SK-N-SH treated with all-trans-retinoic acid at 6 μM for 48 hours (cell line): ENCODE results near the gene MAML3.
A peak's percentile ranks its signal among the peaks of the same experiment; 100 is the strongest.

Experiments used
- ATAC-seq: fragments of 200-7000 bp; cut with Tn5 transposase; 3 replicates; pipeline ENCODE4 v1.9.1; 2020; ENCODE audit warnings: mild to moderate bottlenecking, moderate library complexity
- ARNTL ChIP-seq: fragments of 450-650 bp; formaldehyde crosslinking; IDR thresholded peaks from 2 replicates; pipeline ENCODE4 v1.5.0; 2020; ENCODE audit warnings: low read depth, mild to moderate bottlenecking, moderate library complexity, borderline replicate concordance
- BACH2 ChIP-seq: fragments of 250-450 bp; sonication (Bioruptor Pico); IDR thresholded peaks from 2 replicates; pipeline ENCODE4 v1.9.0; 2021; ENCODE audit warnings: mild to moderate bottlenecking, borderline replicate concordance
- ISL1 ChIP-seq: fragments of 250-450 bp; sonication (Bioruptor Pico); IDR thresholded peaks from 2 replicates; pipeline ENCODE4 v2.1.2; 2022; ENCODE audit warnings: mild to moderate bottlenecking, moderate library complexity
- RARB ChIP-seq: fragments of 250-450 bp; sonication (Bioruptor Pico); IDR thresholded peaks from 2 replicates; pipeline ENCODE4 v1.8.0; 2021; ENCODE audit warnings: mild to moderate bottlenecking, moderate library complexity
- SNAI2 ChIP-seq: fragments of 250-450 bp; sonication (Bioruptor Pico); IDR thresholded peaks from 2 replicates; pipeline ENCODE4 v1.5.0; 2020; ENCODE audit warnings: mild to moderate bottlenecking, moderate library complexity
- TCF4 ChIP-seq: fragments of 250-450 bp; sonication (Bioruptor Pico); IDR thresholded peaks from 2 replicates; pipeline ENCODE4 v1.8.0; 2021; ENCODE audit warnings: mild to moderate bottlenecking, moderate library complexity, borderline replicate concordance
- TOX ChIP-seq: fragments of 250-450 bp; sonication (Bioruptor Pico); IDR thresholded peaks from 2 replicates; pipeline ENCODE4 v1.8.0; 2021; ENCODE audit warnings: mild to moderate bottlenecking, moderate library complexity, borderline replicate concordance
- ZC3H10 ChIP-seq: fragments of 250-450 bp; sonication (Bioruptor Pico); IDR thresholded peaks from 2 replicates; pipeline ENCODE4 v1.5.1; 2021; ENCODE audit warnings: mild to moderate bottlenecking, moderate library complexity
- ZFP3 ChIP-seq: fragments of 250-450 bp; sonication (Bioruptor Pico); IDR thresholded peaks from 2 replicates; pipeline ENCODE4 v1.5.0; 2020; ENCODE audit warnings: mild to moderate bottlenecking, moderate library complexity
- ZFP30 ChIP-seq: fragments of 450-650 bp; formaldehyde crosslinking; IDR thresholded peaks from 2 replicates; pipeline ENCODE4 v1.5.0; 2022; ENCODE audit warnings: mild to moderate bottlenecking, moderate library complexity
- ZNF565 ChIP-seq: fragments of 450-650 bp; formaldehyde crosslinking; conservative IDR thresholded peaks from 2 replicates; pipeline ENCODE4 v1.5.0; 2020; ENCODE audit warnings: low read depth, mild to moderate bottlenecking, moderate library complexity
- ZNF8 ChIP-seq: fragments of 450-650 bp; formaldehyde crosslinking; IDR thresholded peaks from 2 replicates; pipeline ENCODE4 v1.5.0; 2020; ENCODE audit warnings: mild to moderate bottlenecking, moderate library complexity
- TF ChIP-seq, protein P1 (sequence below): fragments of 250-450 bp; sonication (Bioruptor Pico); IDR thresholded peaks from 2 replicates; pipeline ENCODE4 v1.5.1; 2021; ENCODE audit warnings: mild to moderate bottlenecking, moderate library complexity
- TF ChIP-seq, protein P2 (sequence below): fragments of 250-450 bp; sonication (Bioruptor Pico); IDR thresholded peaks from 2 replicates; pipeline ENCODE4 v1.8.0; 2020; ENCODE audit warnings: mild to moderate bottlenecking, moderate library complexity, borderline replicate concordance
- TF ChIP-seq, protein P3 (sequence below): fragments of 250-450 bp; sonication (Bioruptor Pico); IDR thresholded peaks from 2 replicates; pipeline ENCODE4 v1.5.0; 2020; ENCODE audit warnings: mild to moderate bottlenecking, moderate library complexity
- TF ChIP-seq, protein P4 (sequence below): fragments of 250-450 bp; sonication (Bioruptor Pico); IDR thresholded peaks from 2 replicates; pipeline ENCODE4 v1.8.0; 2021; ENCODE audit warnings: low read depth, mild to moderate bottlenecking, moderate library complexity, borderline replicate concordance

Gene MAML3

DNA sequence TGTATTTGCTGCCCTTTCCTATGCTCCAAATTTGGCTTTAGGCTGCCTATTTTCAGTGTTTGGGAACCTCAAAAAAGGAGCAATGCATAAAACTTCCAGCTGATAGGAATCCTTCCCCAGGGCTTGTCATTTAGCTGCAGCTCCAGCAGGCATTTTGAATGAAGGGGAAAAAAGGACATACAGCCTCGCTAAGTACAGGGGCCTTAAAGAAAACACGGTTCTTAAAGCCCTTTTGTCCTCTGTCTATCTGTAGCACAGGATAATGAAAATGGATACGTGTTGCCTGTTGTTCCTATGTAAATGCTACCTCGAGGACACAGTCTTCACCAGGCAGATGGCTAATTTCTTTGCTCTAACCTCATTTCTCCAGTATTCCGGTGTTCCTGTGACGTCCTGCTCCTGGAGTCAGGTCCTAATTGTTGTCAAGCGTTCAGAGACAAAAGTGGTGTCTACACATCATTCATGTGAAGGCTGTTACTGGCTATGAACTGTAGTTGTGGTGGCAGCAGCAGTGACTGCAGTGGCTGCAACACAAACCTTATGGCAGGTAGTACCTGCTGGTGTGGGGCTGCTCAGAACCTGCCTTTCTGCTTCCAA is 371.0 kb downstream of the MAML3 start (continued):
- TF ChIP-seq, protein P1, sequence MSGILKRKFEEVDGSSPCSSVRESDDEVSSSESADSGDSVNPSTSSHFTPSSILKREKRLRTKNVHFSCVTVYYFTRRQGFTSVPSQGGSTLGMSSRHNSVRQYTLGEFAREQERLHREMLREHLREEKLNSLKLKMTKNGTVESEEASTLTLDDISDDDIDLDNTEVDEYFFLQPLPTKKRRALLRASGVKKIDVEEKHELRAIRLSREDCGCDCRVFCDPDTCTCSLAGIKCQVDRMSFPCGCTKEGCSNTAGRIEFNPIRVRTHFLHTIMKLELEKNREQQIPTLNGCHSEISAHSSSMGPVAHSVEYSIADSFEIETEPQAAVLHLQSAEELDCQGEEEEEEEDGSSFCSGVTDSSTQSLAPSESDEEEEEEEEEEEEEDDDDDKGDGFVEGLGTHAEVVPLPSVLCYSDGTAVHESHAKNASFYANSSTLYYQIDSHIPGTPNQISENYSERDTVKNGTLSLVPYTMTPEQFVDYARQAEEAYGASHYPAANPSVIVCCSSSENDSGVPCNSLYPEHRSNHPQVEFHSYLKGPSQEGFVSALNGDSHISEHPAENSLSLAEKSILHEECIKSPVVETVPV (CRISPR knock-in tag) = no peak
- TF ChIP-seq TOX (CRISPR knock-in tag) (no peak), ZFP3 (no peak), RARB (CRISPR knock-in tag) (no peak)
- TF ChIP-seq, protein P2, sequence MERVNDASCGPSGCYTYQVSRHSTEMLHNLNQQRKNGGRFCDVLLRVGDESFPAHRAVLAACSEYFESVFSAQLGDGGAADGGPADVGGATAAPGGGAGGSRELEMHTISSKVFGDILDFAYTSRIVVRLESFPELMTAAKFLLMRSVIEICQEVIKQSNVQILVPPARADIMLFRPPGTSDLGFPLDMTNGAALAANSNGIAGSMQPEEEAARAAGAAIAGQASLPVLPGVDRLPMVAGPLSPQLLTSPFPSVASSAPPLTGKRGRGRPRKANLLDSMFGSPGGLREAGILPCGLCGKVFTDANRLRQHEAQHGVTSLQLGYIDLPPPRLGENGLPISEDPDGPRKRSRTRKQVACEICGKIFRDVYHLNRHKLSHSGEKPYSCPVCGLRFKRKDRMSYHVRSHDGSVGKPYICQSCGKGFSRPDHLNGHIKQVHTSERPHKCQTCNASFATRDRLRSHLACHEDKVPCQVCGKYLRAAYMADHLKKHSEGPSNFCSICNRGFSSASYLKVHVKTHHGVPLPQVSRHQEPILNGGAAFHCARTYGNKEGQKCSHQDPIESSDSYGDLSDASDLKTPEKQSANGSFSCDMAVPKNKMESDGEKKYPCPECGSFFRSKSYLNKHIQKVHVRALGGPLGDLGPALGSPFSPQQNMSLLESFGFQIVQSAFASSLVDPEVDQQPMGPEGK (CRISPR knock-in tag) = no peak
- TF ChIP-seq, all 23 proteins: peak for 0

DNA sequence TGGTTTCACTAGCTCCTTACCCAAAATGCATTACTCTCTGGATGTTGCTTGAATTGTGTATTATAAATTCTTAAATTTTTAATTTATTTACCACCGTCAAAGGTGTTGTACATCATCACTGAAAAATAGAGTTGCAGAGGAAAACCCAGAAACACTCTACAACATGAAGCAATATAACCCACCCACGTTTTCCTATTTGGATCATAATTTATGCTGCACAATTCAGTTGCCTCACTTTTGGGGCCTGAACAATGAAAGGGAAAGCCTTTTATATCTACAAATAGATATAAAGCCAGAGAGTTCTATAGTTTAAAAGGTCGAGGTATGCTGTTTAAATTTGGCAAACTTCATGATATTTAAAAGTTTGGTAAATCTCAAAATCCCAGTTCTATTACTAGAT is 372.9 kb downstream of the MAML3 start:
- no peak for ATAC-seq
- TF ChIP-seq ISL1 (CRISPR knock-in tag) = no peak

DNA sequence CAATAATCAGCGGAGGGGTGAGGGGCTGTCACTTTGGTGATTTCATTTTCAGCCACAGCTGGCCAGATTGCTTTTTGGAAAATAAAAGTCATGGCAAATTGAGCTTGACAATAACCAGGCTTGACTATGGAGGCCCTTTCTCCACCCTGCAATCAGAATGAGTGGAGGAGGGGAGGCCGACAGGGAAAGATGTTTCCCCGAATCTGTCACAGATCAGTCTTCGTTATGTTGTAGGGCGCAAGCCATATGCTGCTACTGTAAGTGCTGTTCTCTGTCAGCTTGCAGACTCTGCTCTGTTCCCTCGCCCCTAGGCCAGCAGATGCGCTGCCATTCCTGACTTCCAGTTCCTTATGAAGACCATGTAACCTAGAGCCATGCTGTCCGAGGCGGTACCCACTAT is 374.3 kb downstream of the MAML3 start:
- ATAC-seq = peak; percentile 46; the same call in 1 of the 3 replicates
- TF ChIP-seq, protein P3, sequence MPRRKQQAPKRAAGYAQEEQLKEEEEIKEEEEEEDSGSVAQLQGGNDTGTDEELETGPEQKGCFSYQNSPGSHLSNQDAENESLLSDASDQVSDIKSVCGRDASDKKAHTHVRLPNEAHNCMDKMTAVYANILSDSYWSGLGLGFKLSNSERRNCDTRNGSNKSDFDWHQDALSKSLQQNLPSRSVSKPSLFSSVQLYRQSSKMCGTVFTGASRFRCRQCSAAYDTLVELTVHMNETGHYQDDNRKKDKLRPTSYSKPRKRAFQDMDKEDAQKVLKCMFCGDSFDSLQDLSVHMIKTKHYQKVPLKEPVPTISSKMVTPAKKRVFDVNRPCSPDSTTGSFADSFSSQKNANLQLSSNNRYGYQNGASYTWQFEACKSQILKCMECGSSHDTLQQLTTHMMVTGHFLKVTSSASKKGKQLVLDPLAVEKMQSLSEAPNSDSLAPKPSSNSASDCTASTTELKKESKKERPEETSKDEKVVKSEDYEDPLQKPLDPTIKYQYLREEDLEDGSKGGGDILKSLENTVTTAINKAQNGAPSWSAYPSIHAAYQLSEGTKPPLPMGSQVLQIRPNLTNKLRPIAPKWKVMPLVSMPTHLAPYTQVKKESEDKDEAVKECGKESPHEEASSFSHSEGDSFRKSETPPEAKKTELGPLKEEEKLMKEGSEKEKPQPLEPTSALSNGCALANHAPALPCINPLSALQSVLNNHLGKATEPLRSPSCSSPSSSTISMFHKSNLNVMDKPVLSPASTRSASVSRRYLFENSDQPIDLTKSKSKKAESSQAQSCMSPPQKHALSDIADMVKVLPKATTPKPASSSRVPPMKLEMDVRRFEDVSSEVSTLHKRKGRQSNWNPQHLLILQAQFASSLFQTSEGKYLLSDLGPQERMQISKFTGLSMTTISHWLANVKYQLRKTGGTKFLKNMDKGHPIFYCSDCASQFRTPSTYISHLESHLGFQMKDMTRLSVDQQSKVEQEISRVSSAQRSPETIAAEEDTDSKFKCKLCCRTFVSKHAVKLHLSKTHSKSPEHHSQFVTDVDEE = peak; percentile 98
- TF ChIP-seq TCF4 (CRISPR knock-in tag) (peak; percentile 94), ZFP3 (no peak), ZC3H10 (CRISPR knock-in tag) (no peak), ZNF565 (CRISPR knock-in tag) (no peak), ARNTL (CRISPR knock-in tag) (no peak), ZNF8 (CRISPR knock-in tag) (0 out of 2 replicates have a peak, but pooled peaks have one; percentile 18), SNAI2 (CRISPR knock-in tag) (no peak)
- TF ChIP-seq, protein P1 (CRISPR knock-in tag) = 0 out of 2 replicates have a peak, but pooled peaks have one; percentile 16
- TF ChIP-seq, protein P2 (CRISPR knock-in tag) = no peak

DNA sequence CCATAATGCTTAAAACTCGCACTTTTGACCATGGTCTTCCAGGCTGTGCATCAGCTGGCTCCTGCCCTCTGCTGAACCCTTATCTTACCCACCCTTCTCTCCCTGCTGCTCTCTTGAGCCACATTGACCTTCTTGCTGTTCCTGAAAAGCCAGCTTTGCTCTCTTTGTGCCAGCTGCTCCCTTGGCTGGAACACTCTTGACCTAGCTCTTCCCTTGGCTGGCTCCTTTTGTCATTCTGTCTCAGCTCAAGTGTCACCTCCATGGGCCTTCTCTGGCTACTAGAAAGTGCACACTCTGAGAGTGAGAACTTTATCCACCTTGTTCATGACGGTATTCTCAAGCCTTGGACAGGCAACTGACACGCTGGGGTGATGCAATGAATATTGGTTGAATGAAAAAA is 376.2 kb downstream of the MAML3 start:
- ATAC-seq = no peak
- TF ChIP-seq, protein P2 (CRISPR knock-in tag) = no peak
- no peak for TF ChIP-seq TCF4 (CRISPR knock-in tag)
- TF ChIP-seq, protein P3 = no peak
- TF ChIP-seq ZFP30 = no peak
- no peak for TF ChIP-seq ZFP3
- TF ChIP-seq SNAI2 (CRISPR knock-in tag) = no peak
- TF ChIP-seq, protein P4, sequence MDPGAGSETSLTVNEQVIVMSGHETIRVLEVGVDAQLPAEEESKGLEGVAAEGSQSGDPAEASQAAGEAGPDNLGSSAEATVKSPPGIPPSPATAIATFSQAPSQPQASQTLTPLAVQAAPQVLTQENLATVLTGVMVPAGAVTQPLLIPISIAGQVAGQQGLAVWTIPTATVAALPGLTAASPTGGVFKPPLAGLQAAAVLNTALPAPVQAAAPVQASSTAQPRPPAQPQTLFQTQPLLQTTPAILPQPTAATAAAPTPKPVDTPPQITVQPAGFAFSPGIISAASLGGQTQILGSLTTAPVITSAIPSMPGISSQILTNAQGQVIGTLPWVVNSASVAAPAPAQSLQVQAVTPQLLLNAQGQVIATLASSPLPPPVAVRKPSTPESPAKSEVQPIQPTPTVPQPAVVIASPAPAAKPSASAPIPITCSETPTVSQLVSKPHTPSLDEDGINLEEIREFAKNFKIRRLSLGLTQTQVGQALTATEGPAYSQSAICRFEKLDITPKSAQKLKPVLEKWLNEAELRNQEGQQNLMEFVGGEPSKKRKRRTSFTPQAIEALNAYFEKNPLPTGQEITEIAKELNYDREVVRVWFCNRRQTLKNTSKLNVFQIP (CRISPR knock-in tag) = no peak
- TF ChIP-seq RARB (CRISPR knock-in tag) = no peak
- no peak for TF ChIP-seq BACH2
- no peak for TF ChIP-seq ISL1 (CRISPR knock-in tag)
